ENCODE data around the gene COL16A1.

COL16A1 gene

GRCh38 chr1:31651089-31651420 is 52.8 kb downstream of the COL16A1 start:
- TF ChIP-seq, protein P1, sequence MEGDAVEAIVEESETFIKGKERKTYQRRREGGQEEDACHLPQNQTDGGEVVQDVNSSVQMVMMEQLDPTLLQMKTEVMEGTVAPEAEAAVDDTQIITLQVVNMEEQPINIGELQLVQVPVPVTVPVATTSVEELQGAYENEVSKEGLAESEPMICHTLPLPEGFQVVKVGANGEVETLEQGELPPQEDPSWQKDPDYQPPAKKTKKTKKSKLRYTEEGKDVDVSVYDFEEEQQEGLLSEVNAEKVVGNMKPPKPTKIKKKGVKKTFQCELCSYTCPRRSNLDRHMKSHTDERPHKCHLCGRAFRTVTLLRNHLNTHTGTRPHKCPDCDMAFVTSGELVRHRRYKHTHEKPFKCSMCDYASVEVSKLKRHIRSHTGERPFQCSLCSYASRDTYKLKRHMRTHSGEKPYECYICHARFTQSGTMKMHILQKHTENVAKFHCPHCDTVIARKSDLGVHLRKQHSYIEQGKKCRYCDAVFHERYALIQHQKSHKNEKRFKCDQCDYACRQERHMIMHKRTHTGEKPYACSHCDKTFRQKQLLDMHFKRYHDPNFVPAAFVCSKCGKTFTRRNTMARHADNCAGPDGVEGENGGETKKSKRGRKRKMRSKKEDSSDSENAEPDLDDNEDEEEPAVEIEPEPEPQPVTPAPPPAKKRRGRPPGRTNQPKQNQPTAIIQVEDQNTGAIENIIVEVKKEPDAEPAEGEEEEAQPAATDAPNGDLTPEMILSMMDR (IDR thresholded peaks at IDR 0.05) = no peak

DNA sequence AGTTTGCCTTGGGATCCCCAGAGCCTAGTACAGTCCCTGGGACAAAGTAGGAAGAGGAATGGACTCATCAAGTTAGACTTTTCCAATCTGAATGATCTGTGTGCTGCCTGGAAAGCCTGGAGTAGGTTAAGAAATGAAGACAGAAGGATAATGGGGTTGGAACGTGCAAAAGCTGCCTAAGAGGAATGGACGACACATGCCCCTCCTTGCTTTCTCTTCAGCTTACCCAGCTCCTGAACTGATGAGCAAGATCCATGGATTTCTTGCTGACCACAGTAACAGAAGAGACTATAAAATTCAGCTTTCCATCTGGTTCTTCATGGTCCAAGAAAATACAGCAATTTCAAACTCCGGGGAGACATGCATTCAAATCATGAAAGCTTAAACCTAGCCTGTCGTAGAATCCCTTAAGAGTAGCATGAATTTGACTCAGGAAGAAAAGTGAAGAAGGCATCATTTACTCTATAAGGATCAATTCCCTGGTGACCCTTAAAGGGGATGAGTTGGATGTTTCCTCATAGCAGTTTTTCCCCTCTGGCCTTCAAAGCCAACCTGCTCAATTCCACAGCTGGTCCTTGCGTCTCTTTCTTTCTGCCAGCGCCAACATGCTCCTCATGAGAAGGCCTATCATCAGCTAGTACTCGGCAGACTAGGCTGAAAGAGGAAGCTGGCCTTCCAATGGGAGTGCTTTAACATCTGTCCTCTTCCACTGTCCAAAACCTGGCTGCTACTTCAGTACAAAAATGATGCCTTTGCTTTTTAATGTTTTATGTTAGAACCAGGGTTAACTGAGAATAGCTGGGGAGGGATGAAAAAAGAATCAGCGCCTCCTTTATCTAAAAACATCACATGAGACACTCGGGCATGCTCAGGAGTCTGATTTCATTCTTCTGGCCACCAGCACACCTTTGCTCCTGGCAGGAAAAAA is 53.4 kb downstream of the COL16A1 start:
- TF ChIP-seq, protein P1 (IDR thresholded peaks at IDR 0.05) = no peak

DNA sequence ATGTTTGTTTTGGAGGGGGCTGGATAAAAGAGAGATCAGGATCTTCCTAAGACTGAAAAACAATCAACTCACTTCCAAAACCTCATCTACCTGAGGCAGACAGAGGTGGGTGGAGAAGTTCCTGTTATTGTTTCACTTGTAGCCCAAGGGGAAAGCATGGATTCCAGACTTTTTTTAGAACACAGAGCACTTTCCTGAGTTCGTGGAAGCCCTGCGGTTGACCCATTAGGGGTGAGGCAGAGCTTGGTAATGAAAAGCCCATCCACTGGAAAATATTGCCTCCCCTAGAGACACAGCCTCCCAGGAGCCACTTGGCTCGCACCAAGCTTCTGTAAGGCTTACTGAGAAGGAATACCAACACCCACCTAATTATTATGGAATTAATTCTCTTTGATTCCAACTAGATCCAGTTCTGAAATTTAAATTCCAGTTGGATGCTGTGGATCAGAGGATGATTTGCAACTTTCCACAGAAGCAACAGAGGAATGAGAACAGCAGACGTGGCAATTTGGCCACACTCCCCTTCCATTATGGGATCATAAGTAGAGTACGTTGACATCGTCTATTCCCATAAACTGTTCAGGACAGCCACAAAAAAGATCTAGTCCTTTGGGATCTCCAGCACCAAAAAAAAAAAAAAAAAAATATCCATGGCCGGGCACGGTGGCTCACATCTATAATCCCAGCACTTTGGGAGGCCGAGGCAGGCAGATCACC is 55.0 kb downstream of the COL16A1 start:
- TF ChIP-seq, protein P1 (IDR thresholded peaks at IDR 0.05) = no peak

DNA sequence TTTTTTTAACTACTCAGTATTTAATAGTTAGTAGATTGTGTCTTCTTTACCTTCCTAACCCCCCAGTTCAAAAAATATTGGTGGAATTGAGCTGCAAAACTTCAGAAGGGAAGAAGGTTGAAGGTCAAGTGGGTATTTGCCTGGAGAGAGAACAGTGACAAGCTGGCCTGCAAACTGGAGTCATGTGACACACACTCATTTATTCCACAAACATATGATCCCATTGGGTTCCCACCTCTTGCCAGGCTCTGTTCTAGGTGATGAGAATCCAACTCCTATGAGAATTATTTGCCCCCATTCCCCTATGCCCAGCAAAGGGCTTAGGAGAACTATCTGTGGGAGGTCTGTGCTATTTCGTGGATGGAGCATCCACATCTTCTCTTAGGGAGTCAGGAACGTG is 55.6 kb downstream of the COL16A1 start:
- TF ChIP-seq, protein P1 (IDR thresholded peaks at IDR 0.05) = no peak

- TF ChIP-seq, protein P1 (IDR thresholded peaks at IDR 0.05) = no peak
Observed at GRCh38 chr1:31647106-31647505, 56.7 kb downstream of the COL16A1 start.

DNA sequence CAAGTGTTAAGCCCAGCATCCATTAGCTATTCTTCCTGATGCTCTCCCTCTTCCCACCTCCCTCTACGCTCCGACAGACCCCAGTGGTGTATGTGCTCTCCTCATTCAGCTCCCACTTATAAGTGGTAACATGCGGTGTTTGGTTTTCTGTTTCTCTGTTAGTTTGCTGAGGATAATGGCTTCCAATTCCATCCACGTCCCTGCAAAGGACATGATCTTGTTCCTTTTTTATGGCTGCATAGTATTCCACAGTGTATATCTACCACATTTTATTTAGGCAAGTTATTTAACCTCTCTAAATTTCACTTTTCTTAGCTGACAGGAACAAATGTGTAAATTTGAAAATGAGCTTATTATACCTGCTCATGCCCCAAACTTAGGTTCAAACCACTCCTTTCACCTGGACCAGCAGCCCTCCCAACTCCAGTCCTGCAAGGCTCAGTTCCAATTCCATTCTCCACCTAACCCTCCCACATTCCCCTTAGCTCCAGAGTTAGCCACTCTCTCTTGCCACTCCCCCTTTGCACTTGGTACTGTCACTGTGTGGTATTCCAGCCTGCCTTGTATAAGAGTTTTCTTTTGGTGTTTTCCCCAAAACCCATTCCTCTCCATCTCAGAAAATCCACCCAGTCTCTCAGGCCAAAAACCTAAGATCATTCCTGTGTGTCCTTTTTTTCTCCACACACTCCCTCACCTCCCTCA is 57.4 kb downstream of the COL16A1 start:
- TF ChIP-seq, protein P1 (IDR thresholded peaks at IDR 0.05) = no peak

DNA sequence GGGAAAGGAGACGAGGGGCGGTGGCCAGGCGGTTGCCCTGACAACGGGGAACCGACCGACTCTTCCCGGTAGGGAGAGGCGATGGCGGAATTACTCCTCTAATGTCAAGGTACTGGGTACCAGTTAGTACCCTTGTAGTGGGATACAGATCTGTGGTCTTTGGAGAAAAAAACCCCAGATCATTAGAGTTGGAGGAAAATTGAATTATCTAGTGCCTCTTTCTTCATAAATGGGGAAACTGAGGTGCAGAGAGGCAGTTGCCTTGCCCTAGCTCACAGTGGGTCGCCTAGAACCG is 58.6 kb downstream of the COL16A1 start:
- TF ChIP-seq, protein P1 (IDR thresholded peaks at IDR 0.05) = no peak

Data from LNCAP (cell line).